NB4 (cell line): ENCODE data around the gene FAM89A.

Source experiments
- CTCF ChIP-seq: IDR thresholded peaks from one replicate; pipeline ENCODE4 v1.5.1; 2012; ENCODE audit warnings: low read depth, low read length
- POLR2A ChIP-seq: IDR thresholded peaks from 2 replicates; pipeline ENCODE4 v1.6.1; 2011; ENCODE audit warnings: mild to moderate bottlenecking; ENCODE audit not compliant: insufficient read length; ENCODE audit errors: extremely low read depth
- TF ChIP-seq, protein P1 (sequence below): IDR thresholded peaks from 2 replicates; pipeline ENCODE4 v1.6.1; 2011; ENCODE audit warnings: low read depth, low read length

GRCh38 chr1:231027136-231027925 lies 12.7 kb downstream of the FAM89A start:
- no peak for TF ChIP-seq CTCF
- TF ChIP-seq POLR2A = no peak
- TF ChIP-seq, protein P1, sequence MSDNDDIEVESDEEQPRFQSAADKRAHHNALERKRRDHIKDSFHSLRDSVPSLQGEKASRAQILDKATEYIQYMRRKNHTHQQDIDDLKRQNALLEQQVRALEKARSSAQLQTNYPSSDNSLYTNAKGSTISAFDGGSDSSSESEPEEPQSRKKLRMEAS = no peak
